GM19193 (cell line): ENCODE measurements around the gene NOL8.

Source experiments
- POLR2A ChIP-seq: IDR thresholded peaks from 4 replicates; pipeline ENCODE4 v1.6.1; 2011; ENCODE audit not compliant: insufficient read depth, insufficient read length; ENCODE audit errors: extremely low read depth

Gene NOL8

GRCh38 chr9:92325269-92325990, at the start of gene NOL8, which contains the start of gene CENPP:
Gene NOL8, minus strand, starts transcription at chr9:92325350. Its CDS starts 1,189 bp downstream, at chr9:92324161.
Gene CENPP, plus strand, starts transcription at chr9:92325953.
- TF ChIP-seq POLR2A, result peak; percentile 89

GRCh38 chr9:92373167-92373566, 48.0 kb upstream of the NOL8 start:
- TF ChIP-seq POLR2A, result no peak

GRCh38 chr9:92369075-92369474, 43.9 kb upstream of the NOL8 start:
- TF ChIP-seq POLR2A, result no peak

- TF ChIP-seq POLR2A, result no peak
Measured at GRCh38 chr9:92360083-92360482, 34.9 kb upstream of the NOL8 start.

- no peak for TF ChIP-seq POLR2A
Measured at GRCh38 chr9:92359394-92359995, 34.3 kb upstream of the NOL8 start.

- no peak for TF ChIP-seq POLR2A
Measured at GRCh38 chr9:92353051-92353450, 27.9 kb upstream of the NOL8 start.

GRCh38 chr9:92350740-92351133, 25.6 kb upstream of the NOL8 start:
- TF ChIP-seq POLR2A, result no peak

- TF ChIP-seq POLR2A, result no peak
Measured at GRCh38 chr9:92349771-92350739, 24.9 kb upstream of the NOL8 start.

- no peak for TF ChIP-seq POLR2A
Measured at GRCh38 chr9:92345582-92345981, 20.4 kb upstream of the NOL8 start.

- no peak for TF ChIP-seq POLR2A
Measured at GRCh38 chr9:92342825-92343488, 17.8 kb upstream of the NOL8 start.

GRCh38 chr9:92341578-92341977, 16.4 kb upstream of the NOL8 start:
- no peak for TF ChIP-seq POLR2A

- no peak for TF ChIP-seq POLR2A
Measured at GRCh38 chr9:92333282-92333634, 8.1 kb upstream of the NOL8 start.

- no peak for TF ChIP-seq POLR2A
Measured at GRCh38 chr9:92332577-92333281, 7.6 kb upstream of the NOL8 start.

GRCh38 chr9:92328225-92328624, 3.1 kb upstream of the NOL8 start:
- TF ChIP-seq POLR2A, result no peak
